Measurements from ENCODE around the gene MCEMP1. TPM values are rescaled to one million over a fixed set of nuclear protein-coding genes. Genes with fewer than 3 reads are reported as not detected.

The MCEMP1 gene
- total and polyA plus RNA-seq, 2 of the 13 experiments (the other 11 are each of a cell fraction or from before 2014, with no cell fraction given): not detected

DNA sequence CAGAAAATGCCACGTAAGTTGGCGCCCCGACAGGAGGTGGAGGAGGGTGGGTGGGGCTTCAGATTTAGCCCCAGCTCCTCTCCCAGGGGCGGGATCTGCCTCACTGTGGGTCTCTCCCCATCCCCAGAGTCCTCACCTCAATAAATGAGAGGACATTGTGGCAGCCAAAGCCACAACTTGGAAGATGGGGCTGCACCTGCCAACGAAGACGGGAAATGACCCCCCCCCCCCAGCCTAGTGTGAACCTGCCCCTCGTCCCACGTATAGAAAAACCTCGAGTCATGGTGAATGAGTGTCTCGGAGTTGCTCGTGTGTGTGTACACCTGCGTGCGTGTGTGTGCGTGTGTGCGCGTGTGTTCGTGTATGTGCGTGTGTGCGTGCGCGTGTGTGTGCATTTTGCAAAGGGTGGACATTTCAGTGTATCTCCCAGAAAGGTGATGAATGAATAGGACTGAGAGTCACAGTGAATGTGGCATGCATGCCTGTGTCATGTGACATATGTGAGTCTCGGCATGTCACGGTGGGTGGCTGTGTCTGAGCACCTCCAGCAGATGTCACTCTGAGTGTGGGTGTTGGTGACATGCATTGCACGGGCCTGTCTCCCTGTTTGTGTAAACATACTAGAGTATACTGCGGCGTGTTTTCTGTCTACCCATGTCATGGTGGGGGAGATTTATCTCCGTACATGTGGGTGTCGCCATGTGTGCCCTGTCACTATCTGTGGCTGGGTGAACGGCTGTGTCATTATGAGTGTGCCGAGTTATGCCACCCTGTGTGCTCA, 2.3 kb downstream of the MCEMP1 start (continued):
- TF ChIP-seq ZNF18 (CRISPR knock-in tag; IDR thresholded peaks at IDR 0.05; ENCODE audit: insufficient replicate concordance) (no peak), KDM5B (CRISPR knock-in tag; IDR thresholded peaks at IDR 0.05; ENCODE audit: borderline replicate concordance) (0 out of 2 replicates have a peak, but pooled peaks have one; percentile 6), NR2F1 (CRISPR knock-in tag; IDR thresholded peaks at IDR 0.05) (no peak), CHCHD3 (CRISPR knock-in tag; IDR thresholded peaks at IDR 0.05) (no peak), TMF1 (CRISPR knock-in tag; IDR thresholded peaks at IDR 0.05; ENCODE audit: low read depth) (no peak), RARA (CRISPR knock-in tag; IDR thresholded peaks at IDR 0.05) (0 out of 2 replicates have a peak, but pooled peaks have one; percentile 13), TFDP1 (CRISPR knock-in tag; IDR thresholded peaks at IDR 0.05; ENCODE audit: borderline replicate concordance) (no peak), CBX5 (CRISPR knock-in tag; IDR thresholded peaks at IDR 0.05; ENCODE audit: borderline replicate concordance) (no peak), ZNF224 (CRISPR knock-in tag; IDR thresholded peaks at IDR 0.05) (no peak), POLR2AphosphoS5 (IDR thresholded peaks at IDR 0.05; ENCODE audit: low read depth, low read length) (no peak), ZNF350 (CRISPR knock-in tag; IDR thresholded peaks at IDR 0.05; ENCODE audit: borderline replicate concordance, low read depth) (no peak), STAG1 (CRISPR knock-in tag; IDR thresholded peaks at IDR 0.05) (peak; percentile 53; the same call in 1 of the 2 replicates), FOXA1 (IDR thresholded peaks at IDR 0.05) (no peak), FOXA1 (CRISPR knock-in tag; IDR thresholded peaks at IDR 0.05) (no peak), NFYC (CRISPR knock-in tag; IDR thresholded peaks at IDR 0.05) (no peak), ZNF737 (CRISPR knock-in tag; IDR thresholded peaks at IDR 0.05; ENCODE audit: borderline replicate concordance) (no peak)
- TF ChIP-seq, protein P1, sequence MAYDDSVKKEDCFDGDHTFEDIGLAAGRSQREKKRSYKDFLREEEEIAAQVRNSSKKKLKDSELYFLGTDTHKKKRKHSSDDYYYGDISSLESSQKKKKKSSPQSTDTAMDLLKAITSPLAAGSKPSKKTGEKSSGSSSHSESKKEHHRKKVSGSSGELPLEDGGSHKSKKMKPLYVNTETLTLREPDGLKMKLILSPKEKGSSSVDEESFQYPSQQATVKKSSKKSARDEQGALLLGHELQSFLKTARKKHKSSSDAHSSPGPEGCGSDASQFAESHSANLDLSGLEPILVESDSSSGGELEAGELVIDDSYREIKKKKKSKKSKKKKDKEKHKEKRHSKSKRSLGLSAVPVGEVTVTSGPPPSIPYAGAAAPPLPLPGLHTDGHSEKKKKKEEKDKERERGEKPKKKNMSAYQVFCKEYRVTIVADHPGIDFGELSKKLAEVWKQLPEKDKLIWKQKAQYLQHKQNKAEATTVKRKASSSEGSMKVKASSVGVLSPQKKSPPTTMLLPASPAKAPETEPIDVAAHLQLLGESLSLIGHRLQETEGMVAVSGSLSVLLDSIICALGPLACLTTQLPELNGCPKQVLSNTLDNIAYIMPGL (CRISPR knock-in tag; IDR thresholded peaks at IDR 0.05; ENCODE audit: borderline replicate concordance in 1 of 2, low read depth in 1 of 2): no peak
- TF ChIP-seq, protein P2, sequence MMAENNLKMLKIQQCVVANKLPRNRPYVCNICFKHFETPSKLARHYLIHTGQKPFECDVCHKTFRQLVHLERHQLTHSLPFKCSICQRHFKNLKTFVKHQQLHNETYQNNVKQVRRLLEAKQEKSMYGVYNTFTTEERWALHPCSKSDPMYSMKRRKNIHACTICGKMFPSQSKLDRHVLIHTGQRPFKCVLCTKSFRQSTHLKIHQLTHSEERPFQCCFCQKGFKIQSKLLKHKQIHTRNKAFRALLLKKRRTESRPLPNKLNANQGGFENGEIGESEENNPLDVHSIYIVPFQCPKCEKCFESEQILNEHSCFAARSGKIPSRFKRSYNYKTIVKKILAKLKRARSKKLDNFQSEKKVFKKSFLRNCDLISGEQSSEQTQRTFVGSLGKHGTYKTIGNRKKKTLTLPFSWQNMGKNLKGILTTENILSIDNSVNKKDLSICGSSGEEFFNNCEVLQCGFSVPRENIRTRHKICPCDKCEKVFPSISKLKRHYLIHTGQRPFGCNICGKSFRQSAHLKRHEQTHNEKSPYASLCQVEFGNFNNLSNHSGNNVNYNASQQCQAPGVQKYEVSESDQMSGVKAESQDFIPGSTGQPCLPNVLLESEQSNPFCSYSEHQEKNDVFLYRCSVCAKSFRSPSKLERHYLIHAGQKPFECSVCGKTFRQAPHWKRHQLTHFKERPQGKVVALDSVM (CRISPR knock-in tag; IDR thresholded peaks at IDR 0.05): no peak
- TF ChIP-seq, protein P3, sequence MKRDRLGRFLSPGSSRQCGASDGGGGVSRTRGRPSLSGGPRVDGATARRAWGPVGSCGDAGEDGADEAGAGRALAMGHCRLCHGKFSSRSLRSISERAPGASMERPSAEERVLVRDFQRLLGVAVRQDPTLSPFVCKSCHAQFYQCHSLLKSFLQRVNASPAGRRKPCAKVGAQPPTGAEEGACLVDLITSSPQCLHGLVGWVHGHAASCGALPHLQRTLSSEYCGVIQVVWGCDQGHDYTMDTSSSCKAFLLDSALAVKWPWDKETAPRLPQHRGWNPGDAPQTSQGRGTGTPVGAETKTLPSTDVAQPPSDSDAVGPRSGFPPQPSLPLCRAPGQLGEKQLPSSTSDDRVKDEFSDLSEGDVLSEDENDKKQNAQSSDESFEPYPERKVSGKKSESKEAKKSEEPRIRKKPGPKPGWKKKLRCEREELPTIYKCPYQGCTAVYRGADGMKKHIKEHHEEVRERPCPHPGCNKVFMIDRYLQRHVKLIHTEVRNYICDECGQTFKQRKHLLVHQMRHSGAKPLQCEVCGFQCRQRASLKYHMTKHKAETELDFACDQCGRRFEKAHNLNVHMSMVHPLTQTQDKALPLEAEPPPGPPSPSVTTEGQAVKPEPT (CRISPR knock-in tag; IDR thresholded peaks at IDR 0.05; ENCODE audit: low read depth): no peak

Data from HepG2 (cell line).